Gastroesophageal sphincter (tissue), 3 donors: ENCODE measurements around the gene SLFNL1.

Source experiments
- CTCF ChIP-seq, 4 experiments: fragments of 200-600 bp in 2 of 4; fragments of 450-650 bp in 2 of 4; sonication (generic) in 1 of 4; IDR thresholded peaks; one replicate each; pipeline ENCODE4 v1.5.1; 2017 to 2019; ENCODE audit warnings: antibody characterized with exemption in 4 of 4, mild to moderate bottlenecking in 2 of 4, moderate library complexity in 2 of 4
- POLR2A ChIP-seq, 2 donors: fragments of 450-650 bp; IDR thresholded peaks; one replicate each; pipeline ENCODE4 v1.6.1; 2017; ENCODE audit warnings: antibody characterized with exemption in 2 of 2, mild to moderate bottlenecking in 2 of 2, moderate library complexity in 1 of 2
- POLR2AphosphoS5 ChIP-seq: sonication (generic); formaldehyde crosslinking; IDR thresholded peaks from one replicate; pipeline ENCODE4 v1.6.1; 2017; ENCODE audit warnings: antibody characterized with exemption

- TF ChIP-seq CTCF (IDR thresholded peaks at IDR 0.05) (no peak), POLR2A (IDR thresholded peaks at IDR 0.05) (no peak), POLR2AphosphoS5 (no peak)
Observed at GRCh38 chr1:41003127-41003639, 18.3 kb downstream of the SLFNL1 start.
